Ovary (tissue), 9 donors: ENCODE data around the gene NCR3LG1. TPM values are rescaled to one million over a fixed set of nuclear protein-coding genes. Genes with fewer than 3 reads are reported as not detected.

Experiments
- DNase-seq, 5 donors: peaks; one replicate each; pipeline ENCODE4 v3.0.0-alpha.2; 2019 to 2020
- H3K27ac ChIP-seq, 2 donors: fragments of 200-600 bp; one replicate each; pipeline versions ENCODE4 v1.5.1 to v1.8.0; 2019 to 2022
- H3K27me3 ChIP-seq: fragments of 200-600 bp; one replicate; pipeline ENCODE4 v1.8.0; 2022
- H3K36me3 ChIP-seq: fragments of 200-600 bp; sonication (generic); one replicate; pipeline ENCODE4 v1.5.1; 2019
- H3K4me1 ChIP-seq: one replicate; pipeline ENCODE4 v1.8.1; 2013; ENCODE audit warnings: mild to moderate bottlenecking, moderate library complexity; ENCODE audit not compliant: insufficient read depth
- H3K4me3 ChIP-seq: fragments of 200-600 bp; sonication (generic); one replicate; pipeline ENCODE4 v1.5.1; 2017
- H3K9me3 ChIP-seq, 2 donors: fragments of 200-600 bp in 1 of 2; sonication (generic) in 1 of 2; one replicate each; pipeline versions ENCODE4 v1.5.1 to v1.8.1; 2013 to 2019; ENCODE audit warnings: mild to moderate bottlenecking in 1 of 2, moderate library complexity in 1 of 2
- CTCF ChIP-seq, 3 donors: fragments of 450-650 bp in 2 of 3; fragments of 200-600 bp in 1 of 3; IDR thresholded peaks; one replicate each; pipeline versions ENCODE4 v1.5.1 to v1.8.0; 2016 to 2022; ENCODE audit warnings: antibody characterized with exemption in 3 of 3, mild to moderate bottlenecking in 1 of 3
- EP300 ChIP-seq: sonication (generic); formaldehyde crosslinking; IDR thresholded peaks from one replicate; pipeline ENCODE4 v1.6.1; 2017; ENCODE audit warnings: antibody characterized with exemption
- POLR2A ChIP-seq: fragments of 450-650 bp; IDR thresholded peaks from one replicate; pipeline ENCODE4 v1.6.1; 2017; ENCODE audit warnings: antibody characterized with exemption, mild to moderate bottlenecking, moderate library complexity
- WGBS, 3 donors: extraction: QIAGEN DNeasy Blood & Tissue Kit in 1 of 3; methylation state at CpG; one replicate each; pipeline versions ENCODE4 v1.1.5 to v1.1.7; 2013 to 2017; 5-methylcytosine and 5-hydroxymethylcytosine counted together
- intact Hi-C, 4 donors: fragments of 100-400 bp; cut with DNase I; formaldehyde crosslinking; loops; one replicate each; pipeline versions ENCODE4 v1.11.0 to v1.15.1; 2022 to 2023
- polyA plus RNA-seq, 2 donors: library from polyadenylated mRNA; stranded (reverse); fragments of 200-250 nt in 1 of 2; fragments of 350-450 nt in 1 of 2; fragmentation: Illumina TruSeq in 1 of 2; extraction: RNeasy Lipid Tissue Mini Kit (QIAGEN cat#74804) in 1 of 2; gene quantifications; one replicate each; pipeline ENCODE4 v1.2.3, GENCODE V29; 2013 to 2014
- total RNA-seq, 7 donors: library from RNA; depleted of rRNA in 2 of 7; stranded (reverse); fragments of >200 nt in 2 of 7; fragmentation: NEBNext Ultra II Directional in 3 of 7; extraction: Animal tissue kit (Norgen Biotek cat#: 25700) in 3 of 7; gene quantifications; one replicate each; pipeline versions ENCODE4 v1.1.0 to v1.2.4, GENCODE V29; 2016 to 2023
- donor health status: DM: no; HTN: no; CAD: no; lungs with moderate emphysema.
- donor health status: DM: no; HTN: no; CAD: no.
- donor health status: Bipolar disorder and iron deficiency.
- donor health status: DM: yes; HTN: yes; CAD: no.
- donor health status: DM: no; HTN: no; CAD: no.
- donor health status: DM: yes; HTN: yes; CAD: no.

NCR3LG1 gene
- total and polyA plus RNA-seq, 9 donors, result 0.75 to 7.7 (median 3.5) TPM

GRCh38 chr11:17406818-17407149, 55.2 kb downstream of the NCR3LG1 start:
- Histone ChIP-seq H3K4me1 (no peaks in the 10 kb centered on the region), H3K9me3 (no peaks in the 10 kb centered on the region), H3K27ac (no peak overlapping the region), H3K36me3 (no peaks in the 10 kb centered on the region), H3K27me3 (no peaks in the 10 kb centered on the region), H3K4me3 (no peak overlapping the region)
- WGBS, 3 donors, result 85 to 88% (median 88%) methylated on average over 13 of the region's 13 CpGs
- no peak for DNase-seq
- intact Hi-C loops, result no loop called here
- TF ChIP-seq POLR2A (no peak), CTCF (IDR thresholded peaks at IDR 0.05) (no peak), EP300 (no peak)

- Histone ChIP-seq H3K4me3 (no peak overlapping the region), H3K9me3 (no peaks in the 10 kb centered on the region), H3K4me1 (no peaks in the 10 kb centered on the region), H3K36me3 (no peaks in the 10 kb centered on the region), H3K27me3 (no peaks in the 10 kb centered on the region), H3K27ac (no peak overlapping the region)
- TF ChIP-seq CTCF (IDR thresholded peaks at IDR 0.05) (no peak), POLR2A (no peak), EP300 (no peak)
- WGBS, 3 donors, result 84 to 89% (median 89%) methylated on average over 2 of the region's 2 CpGs
- no peak for DNase-seq
- intact Hi-C loops, result no loop called here
Measured at GRCh38 chr11:17407575-17407974, 56.0 kb downstream of the NCR3LG1 start.

GRCh38 chr11:17408026-17408425, 56.4 kb downstream of the NCR3LG1 start:
- TF ChIP-seq EP300, result no peak
- TF ChIP-seq CTCF (IDR thresholded peaks at IDR 0.05), result no peak
- no peak for TF ChIP-seq POLR2A
- 78 to 92% (median 85%) methylated on average over 2 of the region's 2 CpGs for WGBS, 3 donors
- H3K4me1 ChIP-seq, result no peaks in the 10 kb centered on the region
- no peaks in the 10 kb centered on the region for H3K9me3 ChIP-seq
- no peaks in the 10 kb centered on the region for H3K36me3 ChIP-seq
- no peak overlapping the region for H3K4me3 ChIP-seq
- no peak for DNase-seq
- intact Hi-C loops, result no loop called here
- no peaks in the 10 kb centered on the region for H3K27me3 ChIP-seq
- H3K27ac ChIP-seq, result no peak overlapping the region

GRCh38 chr11:17408641-17409040, 57.0 kb downstream of the NCR3LG1 start:
- H3K9me3 ChIP-seq, result no peaks in the 10 kb centered on the region
- no peaks in the 10 kb centered on the region for H3K27me3 ChIP-seq
- intact Hi-C loops, result no loop called here
- 92% methylated on average over 7 of the region's 7 CpGs for WGBS, 3 donors
- H3K4me3 ChIP-seq, result no peak overlapping the region
- H3K36me3 ChIP-seq, result no peaks in the 10 kb centered on the region
- H3K27ac ChIP-seq, result no peak overlapping the region
- no peak for DNase-seq
- TF ChIP-seq POLR2A (no peak), EP300 (no peak), CTCF (IDR thresholded peaks at IDR 0.05) (no peak)
- H3K4me1 ChIP-seq, result no peaks in the 10 kb centered on the region
